HG02884 (cell line): ENCODE data around the gene CAMSAP1.

Experiments
- ATAC-seq: cut with Tn5 transposase; IDR thresholded peaks from one replicate; pipeline ENCODE4 v1.9.1; 2021; ENCODE audit warnings: mild to moderate bottlenecking, moderate library complexity; ENCODE audit not compliant: unreplicated experiment

Gene CAMSAP1

GRCh38 chr9:135882011-135882410, 25.3 kb downstream of the CAMSAP1 start:
- no peak for ATAC-seq

DNA sequence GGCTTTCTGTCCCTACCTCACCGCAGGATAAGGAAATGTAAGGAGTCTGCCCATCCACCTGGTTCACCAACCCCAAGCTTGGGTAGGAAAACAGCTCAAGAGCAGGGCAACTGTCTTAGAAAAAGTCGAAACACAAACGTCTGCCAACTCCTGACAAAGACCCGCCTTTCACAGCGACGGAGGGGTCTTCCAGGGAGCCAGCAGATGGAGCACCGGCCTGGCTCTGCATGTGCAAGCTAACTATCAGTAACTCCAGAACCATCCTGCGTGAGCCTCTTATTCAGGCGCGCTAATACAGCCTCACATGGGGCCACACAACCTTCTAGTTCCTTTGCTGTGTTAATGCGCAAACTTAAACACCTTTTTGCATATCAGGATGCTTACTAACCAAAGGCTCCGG, 26.9 kb downstream of the CAMSAP1 start:
- no peak for ATAC-seq

- ATAC-seq: no peak
These were observed 27.7 kb downstream of the CAMSAP1 start for GRCh38 chr9:135879619-135880018.

GRCh38 chr9:135879237-135879601, 28.1 kb downstream of the CAMSAP1 start:
- no peak for ATAC-seq

- no peak for ATAC-seq
These were observed 28.7 kb downstream of the CAMSAP1 start for GRCh38 chr9:135878528-135879236.

- no peak for ATAC-seq
These were observed 29.4 kb downstream of the CAMSAP1 start for GRCh38 chr9:135877791-135878527.

DNA sequence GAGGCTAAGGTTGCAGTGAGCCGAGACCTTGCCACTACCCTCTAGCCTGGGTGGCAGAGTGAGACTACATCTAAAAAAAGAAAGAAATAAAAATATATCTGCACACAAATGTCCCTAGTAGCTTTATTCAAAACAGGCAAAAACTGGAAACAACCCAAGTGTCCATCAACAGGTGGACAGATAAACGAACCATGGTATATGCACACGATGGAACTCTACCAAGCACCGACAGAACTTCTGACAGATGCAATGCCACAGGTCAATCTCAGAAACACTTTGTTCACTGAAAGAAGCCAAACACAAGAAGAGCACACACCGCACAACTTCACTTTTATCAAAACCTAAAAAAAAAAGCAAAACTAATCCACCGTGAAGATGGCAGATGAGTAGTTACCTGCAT, 30.4 kb downstream of the CAMSAP1 start:
- no peak for ATAC-seq

GRCh38 chr9:135874859-135875258, 32.5 kb downstream of the CAMSAP1 start:
- ATAC-seq: no peak

DNA sequence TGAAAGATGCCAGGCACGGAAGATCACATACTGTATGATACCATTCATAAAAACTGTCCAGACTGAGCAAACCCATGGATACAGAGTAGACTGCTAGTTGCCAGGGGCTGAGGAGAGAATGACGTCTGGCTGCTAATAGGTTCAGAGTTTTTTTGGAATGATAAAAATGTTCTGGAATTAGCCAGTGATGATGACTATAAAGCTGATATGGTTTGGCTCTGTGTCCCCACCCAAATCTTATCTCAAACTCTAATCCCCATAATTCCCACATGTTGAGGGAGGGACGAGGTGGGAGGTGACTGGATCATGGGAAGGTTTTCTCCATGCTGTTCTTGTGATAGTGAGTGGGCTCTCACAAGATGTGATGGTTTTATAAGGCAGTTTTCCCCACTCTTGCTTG, 37.4 kb downstream of the CAMSAP1 start:
- ATAC-seq: no peak

- no peak for ATAC-seq
These were observed 41.8 kb downstream of the CAMSAP1 start for GRCh38 chr9:135865531-135865930.

DNA sequence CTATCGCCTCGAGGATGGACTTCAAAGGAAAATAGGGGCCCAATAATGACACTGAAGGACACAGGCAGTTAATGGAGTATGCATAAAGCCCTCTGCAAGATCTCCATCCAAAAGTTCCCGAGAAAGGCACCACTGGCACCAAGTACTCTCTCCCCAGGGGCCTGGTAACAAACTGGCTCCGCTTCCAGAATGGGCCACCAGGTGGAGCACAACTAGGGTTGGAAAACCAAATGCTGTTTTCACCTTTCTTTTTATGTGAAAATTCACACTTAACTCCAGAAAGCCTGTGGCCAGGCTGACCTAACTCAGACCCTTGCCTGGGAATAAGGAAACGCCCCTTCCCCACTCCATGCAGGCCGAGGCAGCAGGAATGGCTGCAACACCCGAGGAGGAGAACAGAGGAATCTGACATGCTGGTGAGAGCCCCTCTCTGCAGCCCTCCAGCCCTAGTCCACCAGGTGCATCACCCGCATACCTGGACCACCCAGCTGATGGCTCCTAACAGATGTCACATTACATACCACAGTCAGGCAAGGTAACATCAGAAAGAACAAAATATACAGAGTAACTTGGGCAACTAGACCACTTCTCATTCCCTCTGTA, 42.8 kb downstream of the CAMSAP1 start:
- no peak for ATAC-seq

- no peak for ATAC-seq
These were observed 44.5 kb downstream of the CAMSAP1 start for GRCh38 chr9:135862809-135863208.

- ATAC-seq: no peak
These were observed 48.7 kb downstream of the CAMSAP1 start for GRCh38 chr9:135858491-135859185.

GRCh38 chr9:135857843-135858242, 49.5 kb downstream of the CAMSAP1 start:
- ATAC-seq: no peak

DNA sequence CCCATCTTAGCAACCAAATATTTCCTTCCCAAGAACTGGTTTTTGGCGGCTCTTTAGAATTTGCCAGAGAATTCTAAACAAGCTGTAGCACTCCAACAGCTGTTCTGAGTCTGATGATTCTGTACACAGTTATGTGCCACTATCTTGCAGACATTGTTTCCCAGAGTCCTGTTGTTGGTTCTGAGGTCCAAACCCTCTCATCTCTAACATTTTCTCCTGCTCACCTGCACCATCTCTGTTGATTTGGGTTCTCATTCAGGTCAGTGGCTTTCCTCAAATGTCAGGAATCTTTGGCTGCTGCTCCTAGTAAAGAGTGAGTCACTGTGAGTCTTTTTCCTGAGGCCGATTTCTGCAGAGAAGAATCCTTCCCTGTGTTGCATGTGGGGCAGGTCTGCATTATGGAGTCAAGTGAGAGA, 50.0 kb downstream of the CAMSAP1 start:
- no peak for ATAC-seq

GRCh38 chr9:135851748-135852147, 55.6 kb downstream of the CAMSAP1 start:
- no peak for ATAC-seq

GRCh38 chr9:135850737-135851136, 56.6 kb downstream of the CAMSAP1 start:
- ATAC-seq: no peak

DNA sequence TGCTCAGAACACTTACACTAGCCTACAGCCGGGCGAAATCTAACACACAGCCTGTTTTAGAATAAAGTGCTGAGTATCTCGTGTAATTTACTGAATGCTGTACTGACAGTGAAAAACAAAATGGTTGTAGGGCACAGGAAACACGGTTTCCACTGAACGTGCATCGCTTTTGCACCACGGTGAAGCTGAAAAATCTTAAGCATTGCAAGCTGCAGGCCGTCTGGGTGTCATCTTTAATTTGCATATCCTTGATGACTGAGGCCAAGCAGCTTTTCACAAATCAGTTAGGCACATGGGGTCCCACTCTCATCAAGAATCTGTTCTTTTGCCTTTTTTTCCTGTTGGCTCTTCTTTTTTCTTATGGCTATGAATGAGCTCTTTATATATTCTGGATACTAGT, 58.2 kb downstream of the CAMSAP1 start:
- no peak for ATAC-seq

DNA sequence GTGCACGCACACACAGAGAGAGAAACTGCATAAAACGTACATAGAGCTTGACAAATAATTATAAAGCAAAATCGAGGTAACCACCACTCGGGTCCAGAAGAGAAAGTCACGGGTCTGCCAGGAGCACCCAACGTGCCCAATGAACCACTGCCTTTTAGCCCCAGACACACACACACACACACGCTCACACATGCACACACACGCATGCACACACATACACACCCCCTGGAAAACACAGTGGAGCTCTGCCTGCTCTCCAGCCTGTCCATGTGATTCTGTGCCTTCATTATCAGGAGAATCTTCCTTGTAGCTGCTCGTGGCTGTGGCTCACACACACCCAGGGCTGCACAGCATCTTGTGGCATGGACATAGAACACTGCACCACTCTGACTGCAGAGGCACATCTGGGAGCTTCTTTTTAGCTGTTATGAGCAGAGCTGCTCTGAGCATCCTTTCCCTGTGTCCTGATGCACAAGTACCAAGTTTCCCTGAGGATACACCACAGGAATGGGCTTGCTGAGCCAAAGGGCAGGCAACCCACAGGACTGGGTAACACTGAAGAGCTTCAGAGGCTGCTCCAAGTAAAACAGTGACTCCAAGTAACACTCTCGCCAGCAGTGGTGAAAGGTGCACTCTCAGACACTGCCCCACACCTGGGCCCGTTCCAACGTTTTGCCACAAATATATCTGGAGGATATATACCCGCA, 58.9 kb downstream of the CAMSAP1 start:
- no peak for ATAC-seq

DNA sequence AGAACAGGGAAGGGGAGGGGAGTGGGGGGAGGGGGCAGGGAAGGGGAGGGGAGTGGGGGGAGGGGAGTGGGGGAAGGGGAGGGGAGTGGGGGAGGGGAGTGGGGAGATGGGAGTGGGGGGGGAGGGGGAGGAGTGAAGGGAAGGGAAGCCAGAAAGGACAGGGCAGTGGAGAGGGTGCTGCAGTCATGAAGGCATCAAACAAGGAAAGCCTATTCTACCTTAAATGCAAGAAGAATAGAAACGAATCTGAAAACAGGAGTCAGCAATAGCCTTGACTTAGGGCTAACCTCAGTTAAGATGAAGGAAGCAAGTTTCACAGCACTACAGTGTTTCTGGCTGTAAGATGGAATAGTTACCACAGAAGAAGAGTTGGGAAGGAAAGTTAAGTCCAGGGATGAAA, 59.5 kb downstream of the CAMSAP1 start:
- no peak for ATAC-seq

- no peak for ATAC-seq
These were observed 66.8 kb downstream of the CAMSAP1 start for GRCh38 chr9:135840539-135840938.
